ENCODE results near the gene CYP46A1. TPM values are rescaled to one million over a fixed set of nuclear protein-coding genes. Genes with fewer than 3 reads are reported as not detected.

Gene CYP46A1
- total and polyA plus RNA-seq, 2 donors (not counting 1 experiment from before 2014, with no cell fraction given), result 0.11 to 0.33 TPM

DNA sequence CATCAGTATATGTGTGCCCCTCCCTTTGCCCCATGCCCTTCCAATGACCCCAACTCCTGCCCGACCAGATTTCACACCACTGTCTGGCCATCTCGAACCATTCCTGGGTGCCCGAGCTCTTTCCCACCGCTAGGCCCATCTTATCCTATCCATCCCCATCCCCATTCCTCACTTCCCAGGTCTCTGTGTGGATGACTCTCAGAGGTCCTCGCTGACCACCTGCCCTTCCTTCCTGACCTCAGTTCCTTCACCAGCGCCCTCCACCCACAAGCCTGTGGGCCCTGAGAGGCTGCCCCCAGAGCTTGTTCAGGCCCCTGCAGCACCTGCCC is 49.1 kb downstream of the CYP46A1 start:
- Histone ChIP-seq H3K4me2 (ENCODE audit: extremely low read depth, insufficient read depth, low read length) (no peak overlapping the region), H3K4me1 (ENCODE audit: control insufficient read depth, extremely low read depth, insufficient read depth, low read length) (peaks cover 8% of the 10 kb centered on the region), H3K36me3 (ENCODE audit: control insufficient read depth, insufficient read depth, low read length) (no peaks in the 10 kb centered on the region), H3K79me2 (ENCODE audit: control insufficient read depth, insufficient read depth, low read length) (no peaks in the 10 kb centered on the region), H2AFZ (ENCODE audit: low read length) (no peak overlapping the region), H4K20me1 (ENCODE audit: control insufficient read depth, extremely low read depth, insufficient read depth, low read length) (no peaks in the 10 kb centered on the region), H3K9ac (ENCODE audit: insufficient read depth, low read length) (no peak overlapping the region), H3K4me3 (replicated peaks in 1 of 4; ENCODE audit: control extremely low read depth in 1 of 4, insufficient read depth in 1 of 4, low read depth in 3 of 4, low read length in 4 of 4) (no peak overlapping the region), H3K27me3 (ENCODE audit: control insufficient read depth, insufficient read depth, low read length) (no peaks in the 10 kb centered on the region), H3K9me3 (ENCODE audit: control insufficient read depth, insufficient read depth, low read depth, low read length) (no peaks in the 10 kb centered on the region), H3K27ac (ENCODE audit: insufficient read depth, low read length) (no peak overlapping the region)
- no peak for DNase-seq (ENCODE audit: low read depth in 2 of 2)
- no peak for TF ChIP-seq EZH2 (IDR thresholded peaks at IDR 0.05; ENCODE audit: low read length, missing control alignments)

DNA sequence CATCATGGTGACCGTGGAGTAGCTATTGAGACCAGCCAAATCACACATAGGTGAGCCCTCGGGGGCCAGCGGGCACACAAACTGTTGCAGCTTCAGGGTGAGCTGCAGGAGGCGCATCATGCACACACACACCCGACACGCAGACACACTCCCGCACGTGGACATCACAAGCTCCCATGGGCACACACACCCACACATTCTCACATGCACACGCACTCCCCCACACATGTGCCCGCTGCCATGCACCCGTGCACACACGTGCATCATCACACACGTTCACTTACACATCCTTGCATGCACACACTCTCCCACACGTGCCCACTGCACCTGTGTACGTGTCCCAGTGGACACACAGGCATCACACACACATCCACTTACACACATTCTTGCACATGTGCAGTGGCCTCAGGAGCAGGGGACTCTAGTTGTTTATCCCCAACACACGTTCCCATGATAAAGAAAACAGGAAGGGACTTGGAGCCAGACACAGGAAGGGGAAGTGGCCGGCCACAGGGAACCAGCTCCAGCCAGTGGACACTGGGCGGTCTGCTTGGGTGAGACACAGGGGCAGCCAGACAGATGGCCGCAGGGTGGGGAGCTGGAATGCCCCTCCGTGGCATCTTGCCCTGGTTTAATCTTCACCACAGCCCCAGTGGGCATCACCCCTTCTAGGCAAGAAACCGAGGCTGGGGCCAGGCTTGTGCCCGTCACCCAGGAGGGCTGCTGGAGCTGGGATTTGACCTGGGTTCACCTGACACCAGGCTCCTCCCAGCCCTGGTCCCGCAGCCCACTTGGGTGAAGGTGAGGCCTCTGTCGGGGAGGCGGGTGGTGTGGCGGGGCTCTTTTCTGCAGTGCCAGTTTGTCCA is 49.7 kb downstream of the CYP46A1 start:
- Histone ChIP-seq H3K9ac (ENCODE audit: insufficient read depth, low read length) (no peak overlapping the region), H3K27ac (ENCODE audit: insufficient read depth, low read length) (no peak overlapping the region)

DNA sequence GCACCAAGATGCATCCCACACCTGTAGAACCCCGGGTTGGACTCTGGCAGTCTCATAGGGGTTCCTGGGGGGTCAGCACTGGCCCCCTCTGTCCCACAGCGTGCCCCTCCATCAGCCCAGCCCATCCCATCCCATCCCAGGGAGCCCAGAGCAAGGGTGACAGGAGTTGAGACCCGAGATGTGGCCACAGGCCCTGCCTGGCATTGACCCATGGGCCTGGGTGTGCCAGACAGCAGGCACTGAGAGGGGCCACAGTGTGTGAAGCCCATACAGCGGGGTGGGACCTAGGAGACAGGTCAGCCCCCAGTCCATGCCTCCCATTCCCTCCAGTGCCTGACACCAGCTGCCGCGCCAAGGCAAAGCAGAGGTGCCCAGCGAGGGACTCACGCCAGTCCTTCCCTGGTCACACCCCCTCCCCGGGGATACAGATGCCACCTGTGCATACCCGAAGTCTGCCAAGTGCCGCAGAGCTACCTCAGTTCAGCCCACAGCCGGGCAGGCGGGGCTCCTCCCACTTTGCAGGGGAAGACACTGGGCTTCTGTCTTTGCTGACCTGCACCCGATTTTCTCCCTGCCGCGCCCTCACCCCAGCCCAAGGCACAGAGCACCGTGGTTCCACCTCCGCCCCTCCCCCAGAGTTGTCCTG is 50.4 kb downstream of the CYP46A1 start:
- no peak overlapping the region for H3K27ac ChIP-seq (ENCODE audit: insufficient read depth, low read length)
- H3K9me3 ChIP-seq (ENCODE audit: control insufficient read depth, insufficient read depth, low read depth, low read length), result no peaks in the 10 kb centered on the region
- H3K4me3 ChIP-seq (replicated peaks in 1 of 4; ENCODE audit: control extremely low read depth in 1 of 4, insufficient read depth in 1 of 4, low read depth in 3 of 4, low read length in 4 of 4), result no peak overlapping the region
- H3K4me2 ChIP-seq (ENCODE audit: extremely low read depth, insufficient read depth, low read length), result no peak overlapping the region
- no peak for TF ChIP-seq EZH2 (IDR thresholded peaks at IDR 0.05; ENCODE audit: low read length, missing control alignments)
- TF ChIP-seq, protein P1, sequence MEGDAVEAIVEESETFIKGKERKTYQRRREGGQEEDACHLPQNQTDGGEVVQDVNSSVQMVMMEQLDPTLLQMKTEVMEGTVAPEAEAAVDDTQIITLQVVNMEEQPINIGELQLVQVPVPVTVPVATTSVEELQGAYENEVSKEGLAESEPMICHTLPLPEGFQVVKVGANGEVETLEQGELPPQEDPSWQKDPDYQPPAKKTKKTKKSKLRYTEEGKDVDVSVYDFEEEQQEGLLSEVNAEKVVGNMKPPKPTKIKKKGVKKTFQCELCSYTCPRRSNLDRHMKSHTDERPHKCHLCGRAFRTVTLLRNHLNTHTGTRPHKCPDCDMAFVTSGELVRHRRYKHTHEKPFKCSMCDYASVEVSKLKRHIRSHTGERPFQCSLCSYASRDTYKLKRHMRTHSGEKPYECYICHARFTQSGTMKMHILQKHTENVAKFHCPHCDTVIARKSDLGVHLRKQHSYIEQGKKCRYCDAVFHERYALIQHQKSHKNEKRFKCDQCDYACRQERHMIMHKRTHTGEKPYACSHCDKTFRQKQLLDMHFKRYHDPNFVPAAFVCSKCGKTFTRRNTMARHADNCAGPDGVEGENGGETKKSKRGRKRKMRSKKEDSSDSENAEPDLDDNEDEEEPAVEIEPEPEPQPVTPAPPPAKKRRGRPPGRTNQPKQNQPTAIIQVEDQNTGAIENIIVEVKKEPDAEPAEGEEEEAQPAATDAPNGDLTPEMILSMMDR (conservative IDR thresholded peaks at IDR 0.05 in 1 of 2, IDR thresholded peaks at IDR 0.05 in 1 of 2; ENCODE audit: low read depth in 1 of 2, low read length in 2 of 2), result no peak
- H3K36me3 ChIP-seq (ENCODE audit: control insufficient read depth, insufficient read depth, low read length), result no peaks in the 10 kb centered on the region
- peaks cover 8% of the 10 kb centered on the region for H3K4me1 ChIP-seq (ENCODE audit: control insufficient read depth, extremely low read depth, insufficient read depth, low read length)
- DNase-seq (ENCODE audit: low read depth in 2 of 2), result no peak
- no peaks in the 10 kb centered on the region for H4K20me1 ChIP-seq (ENCODE audit: control insufficient read depth, extremely low read depth, insufficient read depth, low read length)
- H3K27me3 ChIP-seq (ENCODE audit: control insufficient read depth, insufficient read depth, low read length), result no peaks in the 10 kb centered on the region
- H3K9ac ChIP-seq (ENCODE audit: insufficient read depth, low read length), result no peak overlapping the region
- H2AFZ ChIP-seq (ENCODE audit: low read length), result no peak overlapping the region
- no peaks in the 10 kb centered on the region for H3K79me2 ChIP-seq (ENCODE audit: control insufficient read depth, insufficient read depth, low read length)

More for the DNA sequence above, 49.7 kb downstream of the CYP46A1 start:
- Histone ChIP-seq H2AFZ (ENCODE audit: low read length) (no peak overlapping the region), H3K4me1 (ENCODE audit: control insufficient read depth, extremely low read depth, insufficient read depth, low read length) (peaks cover 8% of the 10 kb centered on the region), H3K79me2 (ENCODE audit: control insufficient read depth, insufficient read depth, low read length) (no peaks in the 10 kb centered on the region), H3K36me3 (ENCODE audit: control insufficient read depth, insufficient read depth, low read length) (no peaks in the 10 kb centered on the region), H3K27me3 (ENCODE audit: control insufficient read depth, insufficient read depth, low read length) (no peaks in the 10 kb centered on the region), H3K4me3 (replicated peaks in 1 of 4; ENCODE audit: control extremely low read depth in 1 of 4, insufficient read depth in 1 of 4, low read depth in 3 of 4, low read length in 4 of 4) (no peak overlapping the region), H3K9me3 (ENCODE audit: control insufficient read depth, insufficient read depth, low read depth, low read length) (no peaks in the 10 kb centered on the region), H4K20me1 (ENCODE audit: control insufficient read depth, extremely low read depth, insufficient read depth, low read length) (no peaks in the 10 kb centered on the region), H3K4me2 (ENCODE audit: extremely low read depth, insufficient read depth, low read length) (no peak overlapping the region)
- TF ChIP-seq EZH2 (IDR thresholded peaks at IDR 0.05; ENCODE audit: low read length, missing control alignments), result no peak
- TF ChIP-seq, protein P1 (conservative IDR thresholded peaks at IDR 0.05 in 1 of 2, IDR thresholded peaks at IDR 0.05 in 1 of 2; ENCODE audit: low read depth in 1 of 2, low read length in 2 of 2), result no peak
- DNase-seq (ENCODE audit: low read depth in 2 of 2), result no peak
